Calu3 (cell line): Measurements from ENCODE around the gene GPR39. TPM values are rescaled to one million over a fixed set of nuclear protein-coding genes. Genes with fewer than 3 reads are reported as not detected.

Experiments used
- BruUV-seq: library from RNA; stranded (reverse); fragments of 400-500 nt; replicated peaks from 2 replicates; lab custom pipeline; 2021; lab: Mats Ljungman, UMichigan
- CTCF ChIA-PET: fragments of 300-600 bp; sonication (Branson Sonifier 250); formaldehyde crosslinking; loops from one replicate; lab custom pipeline; 2022; ENCODE audit warnings: antibody characterized with exemption; lab: Charles Lee
- DNase-seq: peaks from one replicate; pipeline ENCODE4 v3.0.0; 2022
- H3K27ac Mint-ChIP-seq: one replicate; pipeline ENCODE4 v1.8.0; 2022; ENCODE audit warnings: mixed read lengths; ENCODE audit not compliant: unreplicated experiment
- H3K27me3 Mint-ChIP-seq: one replicate; pipeline ENCODE4 v1.8.0; 2022; ENCODE audit warnings: mixed read lengths; ENCODE audit not compliant: unreplicated experiment
- H3K36me3 Mint-ChIP-seq: one replicate; pipeline ENCODE4 v1.8.0; 2022; ENCODE audit warnings: mild to moderate bottlenecking, moderate library complexity, mixed read lengths; ENCODE audit not compliant: insufficient read depth, unreplicated experiment
- H3K4me1 Mint-ChIP-seq: one replicate; pipeline ENCODE4 v1.8.0; 2022; ENCODE audit warnings: mild to moderate bottlenecking, low read depth, mixed read lengths; ENCODE audit not compliant: unreplicated experiment
- H3K4me3 Mint-ChIP-seq: one replicate; pipeline ENCODE4 v1.8.0; 2022; ENCODE audit warnings: mild to moderate bottlenecking, low read depth, moderate library complexity, mixed read lengths; ENCODE audit not compliant: unreplicated experiment
- H3K9me3 Mint-ChIP-seq: one replicate; pipeline ENCODE4 v1.8.0; 2022; ENCODE audit warnings: low read depth, mixed read lengths; ENCODE audit not compliant: unreplicated experiment
- intact Hi-C: fragments of 100-400 bp; cut with micrococcal nuclease; formaldehyde crosslinking; loops from one replicate; pipeline ENCODE4 v1.10.0; 2022; ENCODE audit not compliant: unreplicated experiment
- total RNA-seq: library from RNA; stranded (reverse); gene quantifications from 2 replicates; pipeline ENCODE4 v1.2.3, GENCODE V29; 2022
- TF ChIP-seq, protein P1 (sequence below): fragments of 200-600 bp; IDR thresholded peaks from one replicate; pipeline ENCODE4 v1.8.0; 2022; ENCODE audit warnings: antibody characterized with exemption; ENCODE audit not compliant: unreplicated experiment

The GPR39 gene
- total RNA-seq, 1 experiment from 2014 or later = 24.9 TPM

DNA sequence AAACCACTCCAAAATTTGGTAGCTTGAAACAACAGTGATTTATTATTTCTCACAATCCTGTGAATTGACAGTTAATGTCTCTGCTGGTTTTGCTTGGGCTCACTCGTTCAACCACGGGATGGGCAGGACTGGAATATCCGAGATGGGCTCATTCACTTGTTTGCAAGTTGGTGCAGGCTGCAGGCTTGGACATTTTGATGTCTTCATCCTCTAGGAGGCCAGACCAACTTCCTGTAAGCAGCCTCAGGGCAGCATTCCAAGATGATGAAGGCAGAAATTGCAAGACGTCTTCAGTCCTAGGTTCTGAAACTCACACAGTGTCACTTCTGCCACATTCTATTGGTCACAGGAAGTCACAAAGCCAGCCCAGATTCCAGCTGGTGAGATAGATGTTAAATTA is 47.1 kb downstream of the GPR39 start:
- TF ChIP-seq, protein P1, sequence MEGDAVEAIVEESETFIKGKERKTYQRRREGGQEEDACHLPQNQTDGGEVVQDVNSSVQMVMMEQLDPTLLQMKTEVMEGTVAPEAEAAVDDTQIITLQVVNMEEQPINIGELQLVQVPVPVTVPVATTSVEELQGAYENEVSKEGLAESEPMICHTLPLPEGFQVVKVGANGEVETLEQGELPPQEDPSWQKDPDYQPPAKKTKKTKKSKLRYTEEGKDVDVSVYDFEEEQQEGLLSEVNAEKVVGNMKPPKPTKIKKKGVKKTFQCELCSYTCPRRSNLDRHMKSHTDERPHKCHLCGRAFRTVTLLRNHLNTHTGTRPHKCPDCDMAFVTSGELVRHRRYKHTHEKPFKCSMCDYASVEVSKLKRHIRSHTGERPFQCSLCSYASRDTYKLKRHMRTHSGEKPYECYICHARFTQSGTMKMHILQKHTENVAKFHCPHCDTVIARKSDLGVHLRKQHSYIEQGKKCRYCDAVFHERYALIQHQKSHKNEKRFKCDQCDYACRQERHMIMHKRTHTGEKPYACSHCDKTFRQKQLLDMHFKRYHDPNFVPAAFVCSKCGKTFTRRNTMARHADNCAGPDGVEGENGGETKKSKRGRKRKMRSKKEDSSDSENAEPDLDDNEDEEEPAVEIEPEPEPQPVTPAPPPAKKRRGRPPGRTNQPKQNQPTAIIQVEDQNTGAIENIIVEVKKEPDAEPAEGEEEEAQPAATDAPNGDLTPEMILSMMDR = no peak
- no peak overlapping the region for H3K4me3 Mint-ChIP-seq
- CTCF ChIA-PET = no interaction called here
- no peaks in the 10 kb centered on the region for H3K4me1 Mint-ChIP-seq
- peaks cover 17% of the 10 kb centered on the region for H3K9me3 Mint-ChIP-seq
- H3K36me3 Mint-ChIP-seq = no peaks in the 10 kb centered on the region
- no peak overlapping the region for H3K27ac Mint-ChIP-seq
- BruUV-seq = no TSS peak
- no peaks in the 10 kb centered on the region for H3K27me3 Mint-ChIP-seq
- intact Hi-C loops = no loop called here
- no peak for DNase-seq

DNA sequence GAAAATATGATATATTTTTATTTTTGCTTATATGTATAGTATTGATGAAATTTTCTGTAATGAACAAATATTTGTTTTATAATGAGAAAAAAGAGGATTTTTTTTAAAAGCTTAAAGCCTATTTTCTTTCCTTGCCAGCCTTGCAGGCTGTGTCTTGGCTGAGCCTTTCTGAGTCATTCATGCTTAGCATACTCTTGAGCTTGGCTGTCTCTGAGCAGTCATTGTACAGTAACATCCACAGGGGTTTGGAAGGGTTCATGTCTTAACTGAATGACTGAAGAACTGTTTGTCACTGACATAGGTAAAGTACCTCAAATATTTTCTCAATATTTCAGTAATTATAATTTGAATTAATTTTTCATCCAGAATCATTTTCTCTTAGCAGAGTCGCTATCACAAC is 49.3 kb downstream of the GPR39 start:
- TF ChIP-seq, protein P1 = no peak
- Mint-ChIP-seq H3K4me1 (no peaks in the 10 kb centered on the region), H3K27ac (no peak overlapping the region), H3K36me3 (no peaks in the 10 kb centered on the region), H3K9me3 (peaks cover 10% of the 10 kb centered on the region), H3K27me3 (no peaks in the 10 kb centered on the region), H3K4me3 (no peak overlapping the region)
- no peak for DNase-seq
- BruUV-seq = no TSS peak
- CTCF ChIA-PET = no interaction called here
- intact Hi-C loops = no loop called here

DNA sequence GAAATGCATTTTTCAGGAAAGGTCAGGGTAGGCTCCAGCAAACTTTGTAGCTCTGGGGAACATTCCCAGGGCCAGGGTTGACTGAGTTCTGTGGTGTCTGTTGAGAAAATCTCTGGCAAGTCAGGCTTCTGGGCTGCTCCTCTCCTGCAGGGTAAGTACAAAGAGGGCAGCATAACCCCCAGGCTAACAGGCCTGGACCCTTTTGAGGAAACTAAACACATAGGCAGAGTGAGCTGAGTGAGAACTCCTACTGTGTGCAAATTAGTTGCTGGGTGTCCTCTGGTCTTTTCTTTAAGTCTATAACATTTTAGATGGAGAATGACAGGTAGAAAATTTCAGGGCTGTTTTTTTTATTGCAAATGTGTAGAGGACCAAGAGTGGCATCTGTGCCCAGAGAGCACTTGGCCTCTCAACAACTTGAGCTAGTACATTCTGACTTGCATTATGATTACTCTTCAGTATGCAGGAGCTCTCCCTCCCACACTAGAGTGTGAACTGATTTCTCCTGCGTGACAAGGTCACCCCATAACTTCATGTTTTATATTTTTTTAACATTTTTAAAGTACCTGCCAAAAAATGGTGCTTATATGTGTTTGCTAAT is 49.9 kb downstream of the GPR39 start:
- TF ChIP-seq, protein P1 = no peak
- no peaks in the 10 kb centered on the region for H3K4me1 Mint-ChIP-seq
- peaks cover 12% of the 10 kb centered on the region for H3K9me3 Mint-ChIP-seq
- H3K4me3 Mint-ChIP-seq = no peak overlapping the region
- DNase-seq = no peak
- no TSS peak for BruUV-seq
- CTCF ChIA-PET = no interaction called here
- H3K36me3 Mint-ChIP-seq = no peaks in the 10 kb centered on the region
- no peaks in the 10 kb centered on the region for H3K27me3 Mint-ChIP-seq
- intact Hi-C loops = no loop called here
- no peak overlapping the region for H3K27ac Mint-ChIP-seq

DNA sequence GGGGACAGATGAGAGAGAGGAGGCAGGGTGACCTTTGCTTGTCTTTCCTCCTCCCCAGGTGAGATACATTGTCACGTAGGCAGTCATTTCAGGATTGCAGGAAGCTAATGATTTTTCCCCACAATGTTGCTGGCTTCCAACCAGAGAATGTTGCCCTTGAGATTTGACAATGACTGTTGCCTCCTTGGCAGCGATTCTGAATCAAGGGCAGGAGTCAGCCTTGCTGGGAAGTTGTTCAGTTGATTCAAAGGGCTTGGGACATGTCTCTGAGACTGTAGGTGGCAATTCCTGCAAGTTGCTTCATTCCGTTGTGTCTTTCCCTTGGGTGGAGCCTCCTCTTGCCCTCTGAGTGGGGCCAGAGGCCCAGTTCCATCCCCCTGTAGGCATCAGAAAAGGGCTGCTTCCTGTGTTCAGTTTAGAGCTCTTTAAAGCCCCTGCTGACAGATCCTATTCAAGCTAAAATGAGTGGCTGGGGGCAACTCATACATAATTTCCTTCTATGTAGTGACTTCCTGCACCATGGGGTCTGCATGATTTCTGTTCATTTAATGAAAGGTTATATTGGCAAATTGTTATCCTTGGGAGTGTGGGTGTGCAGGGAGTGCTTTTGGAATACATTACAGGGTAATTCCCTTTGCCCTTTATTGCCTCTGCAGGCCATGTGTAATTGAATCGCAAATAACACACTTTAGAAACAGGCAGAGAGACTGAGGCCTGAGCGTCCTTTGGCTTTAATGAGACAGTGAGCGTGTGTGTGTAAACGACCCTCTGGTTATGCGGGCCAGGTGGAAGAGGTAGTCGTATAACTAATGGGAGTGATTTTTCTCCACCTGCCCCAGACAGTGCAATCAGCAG is 52.4 kb downstream of the GPR39 start:
- CTCF ChIA-PET = no interaction called here
- H3K9me3 Mint-ChIP-seq = peaks cover 8% of the 10 kb centered on the region
- H3K4me3 Mint-ChIP-seq = no peak overlapping the region
- TF ChIP-seq, protein P1 = no peak
- no peak overlapping the region for H3K27ac Mint-ChIP-seq
- H3K27me3 Mint-ChIP-seq = no peaks in the 10 kb centered on the region
- no peak for DNase-seq
- no peaks in the 10 kb centered on the region for H3K36me3 Mint-ChIP-seq
- intact Hi-C loops = no loop called here
- BruUV-seq = no TSS peak
- H3K4me1 Mint-ChIP-seq = no peaks in the 10 kb centered on the region
